HEK293T (cell line): ENCODE results near the gene SBNO2.

Source experiments
- BHLHE40 ChIP-seq: fragments of 450-650 bp; IDR thresholded peaks from 2 replicates; pipeline ENCODE4 v1.6.1; 2016; ENCODE audit warnings: mild to moderate bottlenecking, moderate library complexity, borderline replicate concordance
- CTBP1 ChIP-seq: fragments of 450-650 bp; IDR thresholded peaks from 2 replicates; pipeline ENCODE4 v1.6.1; 2016; ENCODE audit warnings: borderline replicate concordance
- FOXA1 ChIP-seq: fragments of 450-650 bp; IDR thresholded peaks from 2 replicates; pipeline ENCODE4 v1.6.1; 2016; ENCODE audit warnings: mild to moderate bottlenecking
- HDGF ChIP-seq: fragments of 450-650 bp; IDR thresholded peaks from 2 replicates; pipeline ENCODE4 v1.6.1; 2017; ENCODE audit warnings: antibody characterized with exemption, borderline replicate concordance
- SUZ12 ChIP-seq: fragments of 450-650 bp; IDR thresholded peaks from 2 replicates; pipeline ENCODE4 v1.6.1; 2016; ENCODE audit warnings: mild to moderate bottlenecking
- TARDBP ChIP-seq: fragments of 450-650 bp; IDR thresholded peaks from 2 replicates; pipeline ENCODE4 v1.6.1; 2016
- ZNF384 ChIP-seq: fragments of 450-650 bp; IDR thresholded peaks from 2 replicates; pipeline ENCODE4 v1.6.1; 2016

DNA sequence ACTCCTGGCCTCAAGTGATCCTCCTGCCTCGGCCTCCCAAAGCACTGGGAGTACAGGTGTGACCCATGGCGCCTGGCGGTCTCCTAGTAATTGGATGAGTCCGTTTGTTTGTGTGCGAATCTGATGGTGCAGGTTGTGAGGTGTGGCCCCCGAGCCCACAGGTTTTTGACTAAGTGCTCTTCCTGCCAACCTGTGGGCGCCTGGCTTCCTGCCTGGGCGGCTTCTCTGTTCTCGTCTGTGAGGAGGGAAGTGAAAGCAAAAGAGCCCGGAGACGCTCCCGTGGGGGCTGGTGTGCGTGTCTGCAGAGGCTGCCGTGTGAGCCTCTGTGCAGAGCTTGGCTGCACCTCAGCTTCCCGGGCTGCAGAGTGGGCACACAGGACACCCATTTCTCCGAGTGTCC, 97.1 kb downstream of the SBNO2 start:
- TF ChIP-seq SUZ12 (no peak), TARDBP (no peak), ZNF384 (no peak), BHLHE40 (no peak), HDGF (no peak), FOXA1 (no peak), CTBP1 (no peak)
